Endometrium (tissue), 2 donors: ENCODE measurements around the gene TRMU.

ENCODE experiments used
- FAIRE-seq: peaks from 2 replicates; lab custom pipeline; 2012; peaks lifted over from hg19 to GRCh38; lab: Jason Lieb, UNC
- donor health status: control.
- donor health status: control.

TRMU gene

DNA sequence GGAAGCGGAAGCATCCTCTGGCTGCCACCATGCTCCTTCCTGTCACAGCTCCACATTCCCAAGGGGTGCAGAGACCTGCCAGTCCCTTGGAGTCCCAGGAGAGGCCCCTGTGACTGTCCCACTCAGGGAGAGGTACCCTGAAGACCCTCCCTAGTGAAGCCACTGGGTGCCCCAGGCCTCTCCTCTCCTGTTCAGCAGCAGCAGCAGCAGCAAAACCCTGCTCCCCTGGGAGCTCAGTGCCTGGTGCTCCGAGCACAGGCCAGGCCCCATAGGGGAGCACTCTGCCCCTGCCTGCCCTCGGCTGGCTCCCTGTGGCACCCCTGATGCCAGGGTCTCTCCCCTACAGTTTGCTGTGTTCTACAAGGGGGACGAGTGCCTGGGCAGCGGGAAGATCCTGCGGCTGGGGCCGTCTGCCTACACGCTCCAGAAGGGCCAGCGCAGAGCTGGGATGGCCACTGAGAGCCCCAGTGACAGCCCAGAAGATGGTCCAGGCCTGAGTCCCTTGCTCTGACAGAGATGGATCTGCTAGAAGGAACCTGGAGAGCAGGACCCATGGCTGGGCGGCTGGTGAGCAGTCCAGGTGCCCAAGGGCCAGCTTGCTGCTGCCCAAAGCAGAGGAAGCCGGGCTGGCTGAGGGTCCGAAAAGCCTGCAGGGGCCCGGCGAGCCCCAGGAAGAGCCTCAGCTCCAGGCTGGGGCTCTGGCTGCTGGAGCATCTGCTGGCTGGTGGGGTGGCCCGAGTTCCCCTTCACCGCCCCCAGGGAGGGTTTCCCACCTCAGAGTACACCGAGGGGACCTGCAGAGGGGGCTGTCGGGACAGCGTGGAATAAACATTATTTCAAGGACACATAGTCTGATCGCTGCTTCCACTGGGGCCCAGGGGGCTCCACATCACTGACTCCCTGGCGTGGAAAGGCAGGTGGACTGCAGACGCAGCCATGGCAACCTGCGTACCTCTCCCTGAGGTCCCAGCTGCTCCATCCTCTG, 21.3 kb downstream of the TRMU start:
- no peak for FAIRE-seq

DNA sequence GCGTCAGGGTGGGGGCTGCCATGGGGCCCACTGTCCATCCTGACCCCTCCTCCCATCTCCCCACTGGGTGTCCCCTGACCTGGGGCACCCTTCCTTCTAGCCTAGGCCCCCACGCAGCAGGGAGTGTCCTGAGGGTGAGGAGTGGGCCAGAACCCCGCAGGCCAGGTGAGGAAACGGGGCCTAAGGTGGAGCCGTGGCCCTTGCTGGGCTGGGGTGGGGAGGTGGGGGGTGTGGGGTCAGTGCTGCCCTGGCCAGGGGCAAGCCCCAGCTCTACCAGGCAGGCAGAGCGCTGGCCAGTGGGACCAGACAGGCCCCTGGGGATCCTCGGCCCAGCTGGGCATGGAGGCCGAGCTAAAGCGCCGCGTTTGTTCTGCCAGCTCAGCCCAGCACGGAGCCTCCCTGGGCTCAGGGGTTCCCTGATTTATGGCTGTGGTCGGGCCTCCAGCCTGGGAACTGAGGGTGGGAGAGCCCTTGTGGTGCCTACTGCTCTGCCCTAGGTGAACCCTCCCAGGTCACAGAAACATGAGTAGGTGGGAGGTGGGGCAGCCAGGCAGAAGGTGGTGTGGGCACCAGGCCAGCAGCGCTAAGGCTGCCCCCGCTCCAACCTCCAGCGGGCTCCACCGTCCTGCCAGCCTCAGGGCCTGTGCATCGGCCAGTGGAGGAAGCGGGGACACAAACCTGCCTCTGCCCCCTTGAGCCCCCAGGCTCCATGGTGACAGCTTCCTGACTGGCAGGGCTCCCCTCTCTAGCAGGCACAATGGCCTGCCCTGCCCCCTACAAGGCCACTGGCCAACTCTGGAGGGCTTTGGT, 22.4 kb downstream of the TRMU start:
- FAIRE-seq: no peak

DNA sequence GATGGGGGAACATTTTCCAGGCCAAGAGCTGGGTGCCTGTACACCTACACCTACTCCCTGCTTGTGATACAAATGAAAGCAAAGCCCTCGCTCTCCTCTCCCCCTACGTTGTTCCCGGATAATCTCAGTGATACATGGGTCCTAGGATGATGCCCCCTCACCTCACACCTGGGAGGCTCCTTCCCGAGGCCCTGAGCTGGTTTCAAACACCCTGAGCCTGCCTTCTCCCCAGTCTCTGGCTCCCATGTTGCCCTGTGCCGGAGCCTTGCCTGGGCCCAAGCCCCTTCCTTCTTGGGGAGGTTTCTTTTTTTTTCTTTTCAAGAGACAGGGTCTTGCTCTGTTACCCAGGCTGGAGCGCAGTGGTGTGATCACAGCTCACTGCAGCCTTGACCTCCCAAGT, 23.3 kb downstream of the TRMU start:
- no peak for FAIRE-seq

DNA sequence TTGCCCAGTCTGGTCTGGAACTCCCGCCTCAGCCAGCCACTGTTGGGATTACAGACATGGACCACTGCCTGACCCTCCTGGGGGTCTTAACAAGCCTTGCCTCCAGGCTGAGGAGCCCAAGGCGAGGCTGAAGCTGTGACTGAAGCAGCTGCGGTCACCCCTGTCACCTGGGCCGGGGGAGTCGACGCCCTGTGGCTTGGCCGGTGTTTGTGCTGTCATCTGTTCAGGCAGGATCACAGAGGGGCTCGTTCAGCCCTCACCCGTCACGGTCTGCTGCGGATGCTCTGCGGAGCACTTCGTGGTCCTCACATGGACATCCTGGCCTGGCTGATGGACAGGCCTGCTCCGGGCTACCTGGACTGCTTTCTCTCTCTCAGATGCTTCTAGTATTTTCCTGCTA, 23.8 kb downstream of the TRMU start:
- no peak for FAIRE-seq

DNA sequence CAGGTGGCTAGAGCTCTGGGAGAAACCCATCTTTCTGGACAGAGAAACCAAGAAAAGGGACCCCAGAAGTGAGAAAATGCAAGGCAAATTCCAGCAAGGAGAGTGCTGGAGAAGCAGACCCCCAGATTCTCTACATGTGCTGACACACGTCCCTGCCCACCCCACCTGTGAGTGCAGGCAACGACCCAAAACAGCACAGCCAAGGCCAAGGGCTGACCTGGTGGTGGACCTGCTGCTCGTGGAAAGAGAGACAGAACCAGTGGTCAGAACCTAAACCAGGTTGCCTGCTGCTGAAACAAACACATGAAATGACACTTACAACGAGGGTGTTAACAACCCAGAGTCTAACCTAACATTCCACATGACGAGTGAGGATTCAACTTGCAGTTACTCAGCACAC, 24.6 kb downstream of the TRMU start:
- FAIRE-seq: no peak

DNA sequence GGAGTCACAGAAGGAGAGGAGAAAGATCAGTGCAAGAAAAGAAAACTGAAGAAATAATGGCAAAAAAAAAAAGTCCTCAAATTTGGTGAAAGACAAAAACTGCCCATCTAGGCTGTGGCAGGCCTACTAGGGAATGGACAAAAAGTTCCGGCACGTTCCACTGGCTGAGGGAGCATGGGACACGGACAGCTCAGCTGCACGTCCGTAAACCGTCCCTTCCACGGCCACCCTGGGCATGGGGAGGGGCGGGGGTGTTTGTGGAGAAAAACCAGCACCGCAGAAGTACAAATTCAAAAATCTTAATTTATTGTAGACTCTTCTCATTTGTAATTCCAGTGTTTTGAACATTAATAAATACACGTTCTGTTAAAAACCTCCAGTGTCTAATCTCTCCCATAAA, 25.4 kb downstream of the TRMU start:
- FAIRE-seq: no peak

DNA sequence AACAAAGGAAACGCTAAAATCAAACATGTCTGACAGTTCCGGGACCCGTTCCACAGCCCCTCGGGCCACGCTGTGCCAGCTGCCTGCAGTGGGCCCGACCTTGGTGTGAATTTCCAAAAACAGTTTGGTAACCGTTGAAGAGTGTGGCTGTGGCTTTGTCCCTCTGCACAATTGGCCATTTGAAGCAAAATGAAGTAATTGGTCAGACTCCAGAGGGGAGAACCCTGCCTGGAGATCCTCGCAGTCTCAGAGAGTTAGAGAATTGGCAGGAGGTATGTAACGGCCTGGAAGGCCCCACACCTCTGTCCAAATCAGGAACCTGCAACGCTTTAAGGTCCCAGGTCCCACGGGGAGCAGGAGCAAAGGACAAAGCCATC, 26.3 kb downstream of the TRMU start:
- FAIRE-seq: no peak

DNA sequence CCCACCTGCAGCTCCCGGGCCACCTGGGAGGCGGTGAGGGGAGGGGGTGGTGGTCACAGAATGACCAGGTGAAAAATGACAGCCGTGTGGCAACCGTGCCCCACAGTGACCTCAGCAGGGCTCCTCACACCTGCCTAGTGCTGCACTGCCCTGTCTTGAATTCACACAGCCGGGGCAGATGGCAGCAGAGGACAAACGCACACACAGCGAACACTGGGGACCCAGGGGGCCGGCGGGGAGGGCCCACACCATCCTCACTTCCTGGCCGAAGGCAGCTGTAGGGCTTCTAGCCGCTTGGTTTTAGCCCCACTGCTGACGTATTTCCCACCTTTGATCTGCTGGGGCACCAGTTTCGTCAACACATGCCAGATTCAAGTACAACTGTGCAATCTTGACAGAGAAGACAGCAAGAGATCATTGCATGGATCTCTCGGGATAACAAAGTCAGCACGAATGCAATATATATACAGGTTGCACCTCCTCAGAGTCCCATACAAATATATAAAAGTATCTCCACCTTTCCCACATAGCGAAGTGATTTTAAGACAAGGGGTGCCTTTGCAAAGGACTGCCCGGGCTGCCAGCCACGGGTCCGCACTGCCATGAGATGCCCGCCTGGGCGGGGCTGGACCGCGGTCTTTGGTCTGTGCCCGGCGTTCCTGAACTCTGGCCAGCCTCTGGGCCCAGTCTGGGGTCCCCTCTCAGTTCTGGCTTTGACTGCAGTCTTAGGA, 26.9 kb downstream of the TRMU start:
- FAIRE-seq: no peak

DNA sequence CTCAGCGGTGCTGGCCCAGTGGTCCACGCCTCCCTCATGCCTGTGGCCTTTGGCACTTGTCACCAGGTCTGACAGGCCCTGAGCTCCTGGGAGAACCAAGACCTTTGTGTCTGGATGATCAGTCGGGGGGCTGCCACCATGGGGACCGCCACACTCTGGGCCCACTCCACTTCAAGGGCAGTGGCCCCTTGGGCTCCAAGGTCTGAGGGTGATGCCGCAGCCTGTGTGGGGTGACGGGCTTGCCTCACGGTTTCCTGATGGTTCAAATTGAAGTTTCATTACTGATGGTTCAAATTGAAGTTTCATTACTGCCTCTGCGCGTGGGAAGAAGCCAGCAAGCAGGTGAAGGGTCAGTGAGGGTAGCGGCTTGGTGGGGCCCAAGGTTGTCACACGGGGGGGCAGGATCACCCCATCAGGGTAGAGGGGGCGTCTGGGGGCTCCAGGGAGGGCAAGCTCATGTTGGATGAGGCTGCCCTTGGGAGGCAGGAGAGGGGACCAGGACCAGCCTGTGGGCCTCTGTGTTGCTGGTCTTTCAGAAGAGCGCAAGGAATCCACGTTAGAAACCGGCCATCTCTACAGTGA, 27.5 kb downstream of the TRMU start:
- FAIRE-seq: no peak

DNA sequence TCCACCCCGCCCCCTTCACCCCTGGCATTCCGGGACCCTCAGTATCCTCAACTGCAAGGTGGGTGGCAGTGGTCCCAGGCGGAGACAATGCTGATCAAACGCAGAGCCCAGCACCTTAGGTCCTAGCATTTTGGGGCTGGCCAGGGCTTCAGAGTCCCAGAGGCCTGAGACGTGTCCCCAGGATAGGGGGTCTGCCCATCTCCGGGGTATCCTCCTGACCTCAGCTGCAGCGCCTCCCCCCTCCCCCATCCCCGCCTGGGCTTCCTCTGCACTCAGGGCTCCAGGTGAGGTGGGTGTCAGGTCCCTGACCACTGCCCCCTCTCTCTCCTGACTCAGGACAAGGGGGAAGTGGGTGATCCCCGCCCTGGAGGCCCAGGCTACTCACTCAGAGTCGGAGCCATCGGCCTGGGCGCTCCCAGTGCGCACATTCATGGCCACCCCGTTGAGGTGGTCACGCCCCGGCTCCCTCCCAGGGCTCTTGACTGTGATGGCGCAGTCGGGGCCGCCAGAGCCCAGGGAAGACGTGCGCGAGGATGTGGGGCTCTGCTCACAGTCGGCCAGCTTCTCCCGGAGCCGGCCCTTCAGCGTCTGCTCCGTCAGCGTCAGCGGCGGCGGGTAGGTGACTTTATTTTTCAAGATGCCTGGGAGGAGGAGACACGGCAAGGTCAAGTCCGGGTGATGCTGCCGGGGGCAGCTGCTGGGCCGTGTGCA, 28.3 kb downstream of the TRMU start:
- no peak for FAIRE-seq

DNA sequence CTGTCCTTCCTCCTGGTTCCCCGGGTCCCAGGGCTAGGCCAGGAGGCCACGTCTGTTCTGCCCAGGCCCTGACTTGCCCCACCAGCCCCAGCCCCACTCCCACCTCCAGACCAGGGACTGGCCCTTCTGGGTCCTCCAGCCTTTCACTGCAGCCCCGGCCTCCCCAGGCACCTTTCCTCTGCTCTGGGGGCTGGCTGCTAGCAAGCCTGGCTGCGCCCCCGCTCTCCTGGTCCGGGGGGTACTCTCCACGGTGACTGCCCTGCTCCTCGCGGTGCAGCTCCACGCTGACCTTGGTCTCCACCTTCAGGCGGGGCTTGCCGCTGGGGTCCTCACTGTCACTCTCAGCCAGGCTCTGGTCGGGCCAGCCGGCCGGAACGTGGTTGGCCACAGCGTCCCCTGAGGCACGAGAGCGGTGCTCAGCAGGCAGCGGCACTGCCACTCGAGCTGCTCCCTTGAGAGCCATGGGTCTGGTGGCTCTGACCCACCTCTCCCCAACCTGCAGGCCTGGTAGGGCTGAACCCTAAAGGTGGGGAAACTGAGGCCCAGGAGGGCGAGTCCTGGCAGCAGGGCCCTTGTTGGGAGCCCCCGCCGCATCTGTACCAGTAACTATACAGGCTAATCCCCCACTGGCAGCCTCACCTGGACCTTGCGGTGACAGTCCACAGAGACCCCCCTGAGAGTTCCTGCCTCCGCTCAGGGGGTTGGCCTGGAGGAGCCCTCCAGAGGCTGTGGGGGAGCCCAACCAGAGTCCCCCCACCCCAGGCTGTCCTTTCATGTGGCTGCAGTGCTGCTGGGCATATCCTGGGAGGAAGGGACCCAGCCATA, 29.0 kb downstream of the TRMU start:
- FAIRE-seq: no peak

DNA sequence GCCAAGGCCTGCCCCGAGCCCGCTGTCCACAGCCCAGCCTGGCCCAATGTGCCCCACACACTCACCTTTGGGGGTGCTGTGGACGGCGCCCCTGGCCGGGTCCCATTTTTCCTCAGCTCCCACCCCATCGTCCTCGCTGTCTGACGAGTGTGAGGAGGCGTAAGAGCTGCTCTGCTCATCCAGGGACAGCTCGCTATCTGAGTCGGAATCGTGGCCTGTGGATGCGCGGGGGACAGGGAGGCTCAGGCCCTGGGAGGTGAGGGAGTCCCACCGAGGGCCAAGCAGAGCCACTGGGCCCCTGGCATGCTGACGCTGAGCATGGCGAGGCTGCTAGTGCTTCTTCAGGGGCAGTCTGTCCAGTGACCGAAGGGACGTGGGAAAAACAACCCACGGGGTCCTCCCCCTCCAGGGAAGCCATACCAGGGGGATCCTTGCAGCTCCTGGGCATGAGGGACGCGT, 29.7 kb downstream of the TRMU start:
- no peak for FAIRE-seq

DNA sequence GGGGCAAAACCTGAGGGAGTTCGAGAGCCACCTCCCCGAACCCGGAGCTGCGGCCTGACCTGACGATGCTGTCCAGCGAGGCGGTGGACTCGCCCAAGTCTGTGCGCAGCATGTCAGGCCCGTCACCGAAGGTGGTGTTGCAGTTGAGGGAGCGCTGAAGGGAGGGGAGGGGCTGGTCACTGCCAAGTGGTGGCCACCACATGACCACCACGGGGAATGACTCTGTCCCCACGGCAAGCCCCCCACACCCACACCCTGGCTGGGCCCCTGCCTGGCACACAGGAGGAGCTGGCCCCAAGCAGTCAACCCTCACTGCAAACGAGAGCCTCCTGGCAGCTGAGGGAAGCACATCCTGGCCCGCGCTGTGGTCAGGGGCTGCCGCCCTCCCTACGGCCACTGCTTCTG, 30.8 kb downstream of the TRMU start:
- no peak for FAIRE-seq

DNA sequence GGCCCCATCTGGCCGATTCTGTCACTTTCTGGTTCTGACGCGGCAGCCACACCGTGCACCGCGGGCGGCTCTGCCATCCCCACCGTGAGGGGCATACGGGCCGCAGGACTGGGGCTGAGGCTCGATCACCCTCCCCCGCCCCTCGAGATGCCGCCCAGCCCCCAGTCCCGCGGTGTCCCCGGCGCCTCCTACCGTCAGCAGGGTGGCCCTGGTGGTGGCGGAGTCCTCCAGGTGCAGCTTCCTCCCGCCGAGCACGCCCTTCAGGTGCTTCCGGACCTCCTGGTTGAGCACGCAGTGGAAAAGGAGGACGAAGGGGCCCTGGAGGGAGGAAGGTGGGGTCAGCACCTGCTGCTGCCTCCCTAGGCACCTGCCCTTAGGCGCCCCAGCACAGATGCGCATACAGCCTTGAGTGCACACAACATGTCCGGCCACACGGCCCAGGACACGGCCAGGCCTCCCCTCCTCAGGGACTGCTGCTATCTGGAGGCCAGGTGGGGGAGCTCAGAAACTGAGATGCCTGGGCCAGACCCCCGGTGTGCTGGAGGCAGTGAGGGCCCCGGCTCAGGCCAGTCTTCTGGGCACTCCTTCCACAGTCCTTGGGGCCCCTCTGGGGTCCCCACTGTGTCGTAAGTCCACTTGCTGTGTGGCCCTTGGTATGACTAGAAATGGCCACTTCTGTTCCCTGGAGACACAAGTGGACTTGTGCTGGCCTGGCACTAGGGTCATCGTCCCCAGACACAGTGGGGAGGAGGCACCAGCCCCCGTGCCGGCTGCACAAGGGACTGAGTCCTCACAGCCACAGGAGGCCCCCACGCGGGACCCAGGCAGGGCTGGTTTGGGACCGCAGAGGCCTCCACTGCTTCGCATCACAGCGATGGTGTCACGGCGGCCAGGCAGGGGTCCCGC, 31.5 kb downstream of the TRMU start:
- no peak for FAIRE-seq

DNA sequence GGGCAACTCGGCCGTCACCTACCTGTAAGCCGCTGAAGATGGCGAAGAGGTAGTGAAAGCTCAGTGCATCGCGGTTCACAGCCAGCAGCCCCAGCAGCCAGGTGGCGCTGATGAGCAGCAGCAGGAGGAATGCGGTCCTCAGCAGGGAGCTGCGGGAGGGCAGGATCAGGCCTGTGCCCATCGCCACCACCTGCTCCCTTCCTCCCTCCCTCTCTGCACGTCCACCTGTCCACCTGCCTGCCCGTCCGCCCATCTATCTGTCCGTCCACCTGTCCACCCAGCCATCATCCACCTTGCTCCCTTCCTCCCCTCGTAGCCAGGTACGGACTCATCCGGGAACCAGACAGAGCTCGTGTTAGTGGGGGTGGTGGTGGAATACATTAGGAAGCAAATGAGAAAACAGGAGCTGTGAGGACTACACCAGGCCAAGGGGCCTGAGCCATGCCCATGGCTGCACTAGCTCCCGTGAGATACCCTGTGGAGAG, 32.2 kb downstream of the TRMU start:
- no peak for FAIRE-seq

DNA sequence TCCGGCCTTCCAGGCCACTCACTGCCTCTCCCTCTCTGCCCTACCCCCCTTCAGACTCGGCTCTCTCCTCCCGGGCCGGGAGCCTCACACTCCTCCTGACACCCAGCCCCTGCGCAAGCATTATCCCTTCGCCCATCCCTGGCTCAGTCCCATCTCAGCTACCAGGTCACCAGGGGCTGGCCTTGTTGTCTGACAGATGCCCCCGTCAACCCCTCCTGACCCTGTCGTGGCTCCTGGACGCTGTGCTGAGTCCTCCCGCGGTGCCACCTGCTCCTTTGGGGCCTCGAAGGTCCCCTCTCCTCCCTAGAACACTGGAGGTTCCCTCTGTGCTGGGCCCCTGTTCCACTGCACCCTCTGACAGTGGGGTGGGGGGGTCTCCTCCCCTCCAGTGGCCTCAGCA, 32.9 kb downstream of the TRMU start:
- no peak for FAIRE-seq

DNA sequence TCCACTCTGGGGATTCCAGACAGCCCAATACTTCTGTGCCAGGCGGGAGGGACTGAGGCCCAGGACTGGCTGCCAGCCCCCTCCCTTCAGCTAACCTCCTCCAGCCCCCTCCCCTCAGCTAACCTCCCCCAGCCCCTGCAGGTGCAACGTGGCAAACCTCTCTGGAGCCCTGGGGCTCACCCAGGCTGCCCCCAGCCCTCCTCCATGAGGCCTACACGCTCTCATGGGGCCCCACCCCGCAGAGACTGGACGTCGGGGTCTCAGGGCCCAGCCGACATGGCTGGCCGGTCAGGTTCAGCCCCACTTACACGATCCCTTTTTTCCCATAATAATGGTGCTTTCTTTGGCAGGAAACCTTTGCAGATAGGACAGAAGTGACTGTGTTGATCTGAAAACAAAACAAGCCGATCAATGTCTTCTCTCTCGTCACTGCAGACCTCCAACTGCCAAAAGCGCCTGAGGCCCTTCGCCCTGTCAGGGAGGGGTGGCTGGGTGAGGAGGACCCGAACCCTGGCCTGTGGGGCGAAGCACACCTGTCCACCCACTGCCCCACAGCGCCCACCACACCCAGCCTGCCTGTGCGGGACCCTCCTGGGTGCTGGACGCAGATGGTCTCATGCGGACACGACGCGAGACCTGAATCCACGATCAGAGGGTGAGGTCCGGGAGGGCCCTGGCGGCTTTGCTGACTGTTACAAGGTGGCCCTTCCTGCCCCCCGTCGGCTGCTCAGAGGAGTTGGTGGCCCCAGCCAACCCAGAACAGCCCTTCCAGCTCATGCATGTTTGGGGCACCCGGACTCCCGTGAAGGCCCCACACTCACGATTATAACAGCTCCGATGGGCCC, 33.6 kb downstream of the TRMU start:
- FAIRE-seq: no peak
